HG02678 (cell line): Measurements from ENCODE around the gene SCYGR6.

ENCODE experiments used
- ATAC-seq: cut with Tn5 transposase; IDR thresholded peaks from one replicate; pipeline ENCODE4 v1.9.1; 2021; ENCODE audit warnings: mild to moderate bottlenecking, moderate library complexity; ENCODE audit not compliant: unreplicated experiment

The SCYGR6 gene

DNA sequence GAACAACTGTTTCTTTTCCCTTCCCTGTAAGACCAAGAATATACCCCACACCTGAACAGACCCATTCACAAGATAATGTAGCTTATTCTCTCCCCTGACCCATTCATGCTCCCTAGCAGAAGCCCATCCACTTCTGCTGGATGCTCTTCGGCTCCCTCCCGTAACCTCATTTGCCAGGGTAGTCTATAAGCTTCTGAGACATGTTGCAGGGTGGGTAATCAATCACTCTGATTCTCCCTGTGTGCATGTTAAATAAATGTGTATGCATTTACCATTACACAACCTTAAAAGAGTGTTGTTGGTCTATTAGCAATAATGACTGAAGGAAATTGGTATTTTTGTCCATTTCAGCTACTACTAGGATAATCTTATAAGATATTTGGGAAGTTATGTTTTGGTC, 8.1 kb downstream of the SCYGR6 start:
- ATAC-seq = no peak

DNA sequence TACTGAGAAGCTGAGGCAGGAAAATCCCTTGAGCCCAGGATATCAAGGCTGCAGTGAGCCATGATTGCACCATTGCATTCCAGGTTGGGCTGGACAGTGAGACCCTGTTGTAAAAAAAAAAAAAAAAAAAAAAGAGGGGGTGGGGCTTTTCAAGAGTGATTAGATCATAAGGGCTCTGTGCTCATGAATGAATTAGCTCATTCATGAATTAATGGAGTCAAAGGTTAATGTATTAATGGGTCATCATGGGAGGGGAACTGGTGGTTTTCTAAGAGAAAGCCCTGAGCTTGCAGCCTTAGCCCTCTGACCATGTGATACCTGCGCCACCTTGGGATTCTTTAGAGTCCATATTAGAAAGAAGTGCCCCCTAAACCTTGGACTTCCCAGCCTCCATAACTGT, 11.3 kb downstream of the SCYGR6 start:
- ATAC-seq = no peak

GRCh38 chr2:227710986-227711385, 13.6 kb downstream of the SCYGR6 start:
- no peak for ATAC-seq

GRCh38 chr2:227707390-227707789, 17.2 kb downstream of the SCYGR6 start:
- ATAC-seq = no peak

DNA sequence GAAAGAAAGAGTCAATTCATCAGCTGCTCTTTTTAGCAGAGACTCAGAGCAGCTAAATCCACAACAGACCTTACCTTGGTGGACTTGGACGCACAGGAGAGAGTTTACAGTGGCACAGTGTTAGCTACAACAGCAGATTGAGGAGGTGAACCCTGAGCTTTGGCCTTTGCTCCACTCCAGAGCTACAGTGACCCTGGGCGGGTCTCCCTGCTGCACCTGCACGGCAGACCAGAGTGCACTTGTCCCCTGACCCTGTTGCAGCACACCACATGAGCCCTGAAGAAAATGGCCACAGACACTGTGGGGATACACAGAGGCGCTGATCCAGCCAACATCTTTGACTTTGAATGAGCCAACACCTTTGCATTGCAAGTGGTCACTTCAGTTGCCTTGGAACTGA, 17.7 kb downstream of the SCYGR6 start:
- no peak for ATAC-seq

DNA sequence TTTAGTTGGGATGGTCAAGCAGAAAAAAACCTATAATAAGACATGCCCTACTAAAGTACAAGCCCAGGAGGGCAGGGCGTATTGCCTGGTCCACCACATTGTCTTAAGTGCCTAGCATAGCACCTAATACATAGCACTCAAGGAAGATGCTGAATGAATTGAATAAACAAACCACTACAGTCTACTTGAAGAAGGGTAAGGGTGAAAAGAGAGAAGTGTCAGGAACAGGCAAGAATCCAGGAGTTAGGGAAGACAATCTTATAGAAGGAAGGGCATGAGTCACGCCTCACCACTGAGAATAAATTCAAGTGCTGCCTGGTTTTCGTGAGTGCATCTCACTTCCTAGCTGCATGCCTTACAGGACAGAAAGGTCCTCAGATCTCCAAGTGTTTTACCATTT, 20.6 kb downstream of the SCYGR6 start:
- ATAC-seq = no peak

DNA sequence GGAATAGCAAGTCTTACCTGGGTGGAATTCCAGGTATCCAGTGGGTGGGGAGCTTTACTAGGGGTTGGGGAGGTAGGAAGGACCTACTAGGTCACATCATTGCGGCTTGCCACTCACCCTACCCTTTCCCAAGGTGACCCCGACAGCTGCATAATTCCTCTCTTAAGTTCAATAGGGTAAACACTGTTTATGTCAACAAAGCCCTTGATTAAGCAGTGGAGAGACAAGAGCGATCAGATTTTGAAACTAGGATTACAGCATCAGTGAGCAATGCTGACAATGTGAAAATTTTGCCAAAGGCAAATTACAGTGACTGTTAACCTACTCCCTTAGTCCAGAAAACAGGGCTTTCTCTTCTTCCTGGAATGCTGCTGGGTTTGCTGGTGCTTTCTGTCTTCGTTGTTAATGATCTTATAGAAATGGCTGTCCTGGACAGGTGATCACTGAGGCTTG, 21.3 kb downstream of the SCYGR6 start:
- ATAC-seq = no peak

- no peak for ATAC-seq
Observed at GRCh38 chr2:227701556-227701955, 23.0 kb downstream of the SCYGR6 start.

DNA sequence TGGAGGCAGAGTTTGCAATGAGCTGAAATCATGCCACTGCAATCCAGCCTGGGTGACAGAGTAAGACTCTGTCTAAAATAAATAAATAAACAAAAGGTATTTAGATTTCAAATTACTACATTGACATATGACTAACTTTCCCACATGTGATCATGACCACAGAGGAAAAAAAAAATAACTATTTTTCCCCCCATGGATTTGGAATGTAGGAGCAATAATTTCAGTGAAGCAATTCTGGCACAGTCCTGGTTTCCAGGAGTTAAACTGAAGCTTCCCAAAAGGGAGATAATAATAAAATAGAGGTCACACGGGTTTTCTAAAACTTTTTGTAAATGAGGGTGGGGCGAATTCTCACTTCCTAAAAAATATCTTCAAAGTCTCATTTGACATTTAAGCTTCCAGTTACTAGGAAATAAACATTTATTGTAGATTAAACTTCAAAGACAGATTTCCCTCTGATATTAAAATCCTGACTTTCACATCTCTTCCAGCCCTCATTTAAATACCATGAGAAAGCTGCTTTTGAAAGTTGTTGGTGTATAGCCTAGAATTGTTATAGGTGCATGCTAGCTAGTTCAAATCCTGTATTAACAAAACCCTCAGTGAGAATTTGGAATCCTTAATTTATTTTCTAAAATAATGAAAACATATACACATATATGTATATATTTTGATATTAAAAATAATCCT, 27.4 kb downstream of the SCYGR6 start:
- no peak for ATAC-seq

- no peak for ATAC-seq
Observed at GRCh38 chr2:227687189-227687588, 37.4 kb downstream of the SCYGR6 start.

DNA sequence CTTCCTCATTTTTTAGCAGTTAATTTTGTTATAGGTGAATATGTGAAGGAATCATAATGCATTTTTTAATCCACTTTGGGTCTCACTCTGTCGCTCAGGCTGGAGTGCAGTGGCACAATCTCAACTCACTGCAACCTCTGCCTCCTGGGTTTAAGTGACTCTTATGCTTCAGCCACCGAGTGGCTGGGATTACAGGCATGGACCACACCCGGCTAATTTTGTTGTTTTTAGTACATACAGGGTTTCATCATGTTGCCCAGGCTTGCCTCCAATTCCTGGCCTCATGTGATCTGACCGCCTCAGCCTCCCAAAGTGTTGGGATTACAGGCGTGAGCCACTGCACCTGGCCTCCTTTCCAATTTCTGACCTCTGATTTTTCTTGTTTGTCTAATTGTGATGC, 40.3 kb downstream of the SCYGR6 start:
- ATAC-seq = no peak

GRCh38 chr2:227677928-227678327, 46.6 kb downstream of the SCYGR6 start:
- ATAC-seq = no peak

GRCh38 chr2:227674485-227674884, 50.1 kb downstream of the SCYGR6 start:
- no peak for ATAC-seq
